ENCODE measurements around the gene RASGRP2.

The RASGRP2 gene

DNA sequence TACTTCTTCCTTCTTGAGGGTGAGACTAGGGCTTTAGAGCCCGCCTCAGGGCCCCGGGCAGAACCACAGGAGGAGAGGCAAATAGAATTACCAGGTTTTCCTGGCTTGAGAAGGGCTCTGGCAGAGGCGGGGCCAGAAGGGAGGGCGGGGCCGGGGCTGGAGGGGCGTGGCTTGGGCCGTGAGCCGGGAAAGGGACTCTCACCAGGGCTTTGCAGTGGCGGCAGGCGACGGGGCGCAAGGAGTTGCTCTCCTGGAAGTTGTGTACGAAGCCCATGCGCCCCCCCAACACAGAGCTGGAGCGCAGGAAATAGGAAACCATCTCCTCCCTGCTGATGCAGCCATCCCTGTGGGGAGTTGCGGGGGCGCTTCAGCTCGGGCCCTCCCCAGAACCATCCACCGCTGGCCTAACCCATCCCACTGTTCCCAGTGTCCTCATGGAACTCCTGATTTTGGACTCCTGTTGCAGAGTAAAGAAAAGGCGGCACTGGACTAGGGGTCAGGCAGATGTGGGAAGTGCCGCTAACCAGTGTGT lies 14.0 kb downstream of the RASGRP2 start:
- no peak for TF ChIP-seq CTCF (IDR thresholded peaks at IDR 0.05)
- Histone ChIP-seq H3K4me3 (ENCODE audit: low read depth in 1 of 2, low read length in 1 of 2) (no peak overlapping the region), H3K27me3 (no peaks in the 10 kb centered on the region), H3K4me1 (ENCODE audit: control insufficient read depth in 1 of 2, insufficient read depth in 1 of 2, low read depth in 1 of 2, low read length in 1 of 2) (no peaks in the 10 kb centered on the region), H3K27ac (no peak overlapping the region), H3K9me3 (no peaks in the 10 kb centered on the region), H3K36me3 (peaks cover 94% of the 10 kb centered on the region)

- Histone ChIP-seq H3K27me3 (no peaks in the 10 kb centered on the region), H3K4me1 (ENCODE audit: control insufficient read depth in 1 of 2, insufficient read depth in 1 of 2, low read depth in 1 of 2, low read length in 1 of 2) (no peaks in the 10 kb centered on the region), H3K9me3 (no peaks in the 10 kb centered on the region), H3K36me3 (peaks cover 83% of the 10 kb centered on the region), H3K4me3 (ENCODE audit: low read depth in 1 of 2, low read length in 1 of 2) (no peak overlapping the region), H3K27ac (no peak overlapping the region)
- TF ChIP-seq CTCF (IDR thresholded peaks at IDR 0.05): no peak
Measured at GRCh38 chr11:64728757-64729365, 15.1 kb downstream of the RASGRP2 start.

GRCh38 chr11:64726867-64727530 lies 16.9 kb downstream of the RASGRP2 start:
- TF ChIP-seq CTCF (IDR thresholded peaks at IDR 0.05): no peak
- Histone ChIP-seq H3K9me3 (no peaks in the 10 kb centered on the region), H3K4me1 (ENCODE audit: control insufficient read depth in 1 of 2, insufficient read depth in 1 of 2, low read depth in 1 of 2, low read length in 1 of 2) (peaks cover 0 to 6% of the 10 kb centered on the region in 2 experiments), H3K4me3 (ENCODE audit: low read depth in 1 of 2, low read length in 1 of 2) (no peak overlapping the region), H3K36me3 (peaks cover 66% of the 10 kb centered on the region), H3K27ac (no peak overlapping the region), H3K27me3 (peaks cover 12% of the 10 kb centered on the region)

- TF ChIP-seq CTCF (IDR thresholded peaks at IDR 0.05): no peak
- H3K36me3 ChIP-seq: peaks cover 58% of the 10 kb centered on the region
- peak overlapping the region; percentile 15 for H3K27ac ChIP-seq
- peaks cover 19% of the 10 kb centered on the region for H3K27me3 ChIP-seq
- H3K9me3 ChIP-seq: no peaks in the 10 kb centered on the region
- H3K4me1 ChIP-seq (ENCODE audit: control insufficient read depth in 1 of 2, insufficient read depth in 1 of 2, low read depth in 1 of 2, low read length in 1 of 2): peaks cover 0 to 6% of the 10 kb centered on the region in 2 experiments
- H3K4me3 ChIP-seq (ENCODE audit: low read depth in 1 of 2, low read length in 1 of 2): no peak overlapping the region
Measured at GRCh38 chr11:64726211-64726641, 17.7 kb downstream of the RASGRP2 start.

GRCh38 chr11:64724863-64725532 lies 18.9 kb downstream of the RASGRP2 start:
- H3K9me3 ChIP-seq: no peaks in the 10 kb centered on the region
- H3K27me3 ChIP-seq: peaks cover 32% of the 10 kb centered on the region
- no peak for TF ChIP-seq CTCF (IDR thresholded peaks at IDR 0.05)

More at GRCh38 chr11:64724863-64725532, 18.9 kb downstream of the RASGRP2 start:
- Histone ChIP-seq H3K36me3 (peaks cover 46% of the 10 kb centered on the region), H3K4me1 (ENCODE audit: control insufficient read depth in 1 of 2, insufficient read depth in 1 of 2, low read depth in 1 of 2, low read length in 1 of 2) (peaks cover 0 to 6% of the 10 kb centered on the region in 2 experiments), H3K4me3 (ENCODE audit: low read depth in 1 of 2, low read length in 1 of 2) (no peak overlapping the region), H3K27ac (no peak overlapping the region)
